ENCODE measurements around the gene SYT8. TPM values are rescaled to one million over a fixed set of nuclear protein-coding genes. Genes with fewer than 3 reads are reported as not detected.

SYT8 gene
- total and polyA plus RNA-seq, 2 experiments from 2014 or later, result not detected

DNA sequence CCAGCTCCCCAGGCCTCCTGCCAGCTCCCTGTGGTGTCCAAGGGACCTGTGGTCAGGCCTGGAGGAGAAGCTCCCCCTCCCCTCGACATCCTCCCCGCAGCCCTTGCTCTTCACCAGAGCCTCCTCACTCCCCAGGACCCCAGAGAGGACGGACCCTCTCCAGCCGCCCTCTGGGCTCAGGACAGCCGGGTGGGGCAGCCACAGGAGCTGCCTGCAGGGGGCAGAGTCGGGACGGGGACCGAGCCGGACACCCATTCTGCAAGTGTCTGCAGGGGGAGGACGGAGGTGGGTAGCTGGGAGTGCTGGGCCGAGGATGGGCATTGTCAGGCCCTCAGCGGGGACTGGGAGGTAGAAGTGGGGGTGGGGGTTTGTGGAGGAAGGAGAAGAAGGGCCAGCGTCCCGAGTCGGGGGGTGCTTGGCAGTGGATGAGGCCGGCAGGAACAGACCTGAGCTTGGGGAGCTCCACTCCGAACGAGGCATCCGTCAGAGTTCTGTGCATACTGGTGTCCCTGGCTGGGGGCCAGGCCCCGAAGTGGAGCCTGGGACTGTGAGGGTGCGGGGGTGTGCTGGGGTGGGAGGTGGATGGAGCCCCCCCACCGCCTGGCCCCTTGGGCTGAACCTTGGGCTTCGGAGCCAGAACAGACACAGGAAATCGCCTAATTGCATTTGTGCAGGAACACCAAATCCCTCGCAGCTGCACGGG, 41.7 kb downstream of the SYT8 start:
- peak; percentile 57 for DNase-seq

GRCh38 chr11:1877211-1878136, 42.7 kb downstream of the SYT8 start:
- WGBS, 2 experiments (ENCODE audit: low coverage in 1 of 2, low lambda C conversion rate in 2 of 2, missing lambda C conversion rate in 2 of 2), result 33 to 35% methylated on average over 23 to 33 of the region's 33 CpGs
- in situ Hi-C loops (cut with MboI), result no loop called here
- H3K9me2 ChIP-seq (ENCODE audit: insufficient read depth), result no peaks in the 10 kb centered on the region
- no peaks in the 10 kb centered on the region for H4K20me1 ChIP-seq (ENCODE audit: insufficient read depth)
- no peak for TF ChIP-seq EZH2 (IDR thresholded peaks at IDR 0.05; ENCODE audit: insufficient read depth, poor library complexity, severe bottlenecking)
- no peak for TF ChIP-seq EZH2phosphoT487 (IDR thresholded peaks at IDR 0.05; ENCODE audit: insufficient read depth, low read depth)
- H3F3A ChIP-seq (ENCODE audit: insufficient read depth), result no peaks in the 10 kb centered on the region
- no peaks in the 10 kb centered on the region for H3K79me2 ChIP-seq (ENCODE audit: insufficient read depth)
- H3K27ac ChIP-seq, result no peak overlapping the region
- H3K27me3 ChIP-seq (replicated peaks; ENCODE audit: insufficient read depth), result no peaks in the 10 kb centered on the region
- no peaks in the 10 kb centered on the region for H3K4me1 ChIP-seq (ENCODE audit: insufficient read depth)
- no peak overlapping the region for H3K4me2 ChIP-seq (ENCODE audit: unreplicated experiment)
- H3K9me3 ChIP-seq (ENCODE audit: low read depth), result no peaks in the 10 kb centered on the region
- DNase-seq, result peak; percentile 33
- H2AFZ ChIP-seq, result no peak overlapping the region
- no peak overlapping the region for H3K9ac ChIP-seq
- no peaks in the 10 kb centered on the region for H3K36me3 ChIP-seq (ENCODE audit: low read depth)
- no peak overlapping the region for H3K4me3 ChIP-seq

More for the DNA sequence above, 41.7 kb downstream of the SYT8 start:
- no peaks in the 10 kb centered on the region for H3K9me3 ChIP-seq (ENCODE audit: low read depth)
- no peaks in the 10 kb centered on the region for H3K36me3 ChIP-seq (ENCODE audit: low read depth)
- H3K27ac ChIP-seq, result no peak overlapping the region
- no peak overlapping the region for H3K9ac ChIP-seq
- no peaks in the 10 kb centered on the region for H3F3A ChIP-seq (ENCODE audit: insufficient read depth)
- no peaks in the 10 kb centered on the region for H4K20me1 ChIP-seq (ENCODE audit: insufficient read depth)
- no peak overlapping the region for H3K4me3 ChIP-seq
- H3K4me2 ChIP-seq (ENCODE audit: unreplicated experiment), result no peak overlapping the region
- H2AFZ ChIP-seq, result no peak overlapping the region
- no peaks in the 10 kb centered on the region for H3K9me2 ChIP-seq (ENCODE audit: insufficient read depth)
- WGBS, 2 experiments (ENCODE audit: low coverage in 1 of 2, low lambda C conversion rate in 2 of 2, missing lambda C conversion rate in 2 of 2), result 3 to 15% methylated on average over 7 to 24 of the region's 26 CpGs
- no peaks in the 10 kb centered on the region for H3K79me2 ChIP-seq (ENCODE audit: insufficient read depth)
- TF ChIP-seq EZH2 (IDR thresholded peaks at IDR 0.05; ENCODE audit: insufficient read depth, poor library complexity, severe bottlenecking) (no peak), EZH2phosphoT487 (IDR thresholded peaks at IDR 0.05; ENCODE audit: insufficient read depth, low read depth) (no peak)
- peaks cover under 1% of the 10 kb centered on the region; the same call in 1 of the 2 replicates for H3K27me3 ChIP-seq (replicated peaks; ENCODE audit: insufficient read depth)
- in situ Hi-C loops (cut with MboI), result no loop called here
- no peaks in the 10 kb centered on the region for H3K4me1 ChIP-seq (ENCODE audit: insufficient read depth)

- Histone ChIP-seq H3K79me2 (ENCODE audit: insufficient read depth) (no peaks in the 10 kb centered on the region), H3K9me2 (ENCODE audit: insufficient read depth) (no peaks in the 10 kb centered on the region), H3K9ac (no peak overlapping the region), H3K36me3 (ENCODE audit: low read depth) (no peaks in the 10 kb centered on the region), H3K9me3 (ENCODE audit: low read depth) (no peaks in the 10 kb centered on the region), H3K27me3 (replicated peaks; ENCODE audit: insufficient read depth) (no peaks in the 10 kb centered on the region), H3K4me2 (ENCODE audit: unreplicated experiment) (no peak overlapping the region), H3K27ac (no peak overlapping the region), H3K4me3 (no peak overlapping the region), H3F3A (ENCODE audit: insufficient read depth) (no peaks in the 10 kb centered on the region), H4K20me1 (ENCODE audit: insufficient read depth) (no peaks in the 10 kb centered on the region), H3K4me1 (ENCODE audit: insufficient read depth) (no peaks in the 10 kb centered on the region), H2AFZ (no peak overlapping the region)
- in situ Hi-C loops (cut with MboI), result no loop called here
- no peak for TF ChIP-seq EZH2 (IDR thresholded peaks at IDR 0.05; ENCODE audit: insufficient read depth, poor library complexity, severe bottlenecking)
- no peak for TF ChIP-seq EZH2phosphoT487 (IDR thresholded peaks at IDR 0.05; ENCODE audit: insufficient read depth, low read depth)
- 77 to 79% methylated on average over 20 to 30 of the region's 30 CpGs for WGBS, 2 experiments (ENCODE audit: low coverage in 1 of 2, low lambda C conversion rate in 2 of 2, missing lambda C conversion rate in 2 of 2)
- no peak for DNase-seq
Observed at GRCh38 chr11:1878137-1879031, 43.6 kb downstream of the SYT8 start.

All from GM23248 (cell line).